ENCODE measurements around the gene RALGAPA1.
"Not testable (repeated sequence)": the region's sequence is repeated elsewhere in the genome, so short reads cannot be mapped to it uniquely, and the experiment has no call there.

RALGAPA1 gene

DNA sequence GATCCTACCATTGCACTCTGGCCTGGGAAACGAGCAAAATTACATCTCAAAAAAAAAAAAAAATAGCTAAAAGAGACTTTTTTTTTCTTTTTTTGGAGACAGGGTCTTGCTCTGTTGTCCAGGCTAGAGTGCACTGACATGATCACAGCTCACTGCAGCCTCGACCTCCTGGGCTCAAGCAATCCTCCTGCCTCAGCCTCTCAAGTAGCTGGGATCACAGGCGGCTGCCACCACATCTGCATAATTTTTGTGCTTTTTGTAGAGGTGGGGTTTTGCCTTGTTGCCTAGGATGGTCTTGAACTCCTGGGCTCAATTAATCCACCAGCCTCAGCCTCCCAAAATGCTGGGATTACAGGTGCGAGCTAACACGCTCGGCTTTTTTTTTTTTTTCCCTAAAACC, 11.3 kb downstream of the RALGAPA1 start:
- no peak for DNase-seq
- Histone ChIP-seq H3K9me3 (ENCODE audit: severe bottlenecking) (no peaks in the 10 kb centered on the region), H3K27me3 (ENCODE audit: insufficient read depth, low read depth, severe bottlenecking) (no peaks in the 10 kb centered on the region), H3K36me3 (no peaks in the 10 kb centered on the region), H3K27ac (no peak overlapping the region), H3K4me3 (ENCODE audit: low read depth, low read length) (no peak overlapping the region)
- TF ChIP-seq, protein P1, sequence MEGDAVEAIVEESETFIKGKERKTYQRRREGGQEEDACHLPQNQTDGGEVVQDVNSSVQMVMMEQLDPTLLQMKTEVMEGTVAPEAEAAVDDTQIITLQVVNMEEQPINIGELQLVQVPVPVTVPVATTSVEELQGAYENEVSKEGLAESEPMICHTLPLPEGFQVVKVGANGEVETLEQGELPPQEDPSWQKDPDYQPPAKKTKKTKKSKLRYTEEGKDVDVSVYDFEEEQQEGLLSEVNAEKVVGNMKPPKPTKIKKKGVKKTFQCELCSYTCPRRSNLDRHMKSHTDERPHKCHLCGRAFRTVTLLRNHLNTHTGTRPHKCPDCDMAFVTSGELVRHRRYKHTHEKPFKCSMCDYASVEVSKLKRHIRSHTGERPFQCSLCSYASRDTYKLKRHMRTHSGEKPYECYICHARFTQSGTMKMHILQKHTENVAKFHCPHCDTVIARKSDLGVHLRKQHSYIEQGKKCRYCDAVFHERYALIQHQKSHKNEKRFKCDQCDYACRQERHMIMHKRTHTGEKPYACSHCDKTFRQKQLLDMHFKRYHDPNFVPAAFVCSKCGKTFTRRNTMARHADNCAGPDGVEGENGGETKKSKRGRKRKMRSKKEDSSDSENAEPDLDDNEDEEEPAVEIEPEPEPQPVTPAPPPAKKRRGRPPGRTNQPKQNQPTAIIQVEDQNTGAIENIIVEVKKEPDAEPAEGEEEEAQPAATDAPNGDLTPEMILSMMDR (IDR thresholded peaks at IDR 0.05; ENCODE audit: low read depth, low read length) = no peak

DNA sequence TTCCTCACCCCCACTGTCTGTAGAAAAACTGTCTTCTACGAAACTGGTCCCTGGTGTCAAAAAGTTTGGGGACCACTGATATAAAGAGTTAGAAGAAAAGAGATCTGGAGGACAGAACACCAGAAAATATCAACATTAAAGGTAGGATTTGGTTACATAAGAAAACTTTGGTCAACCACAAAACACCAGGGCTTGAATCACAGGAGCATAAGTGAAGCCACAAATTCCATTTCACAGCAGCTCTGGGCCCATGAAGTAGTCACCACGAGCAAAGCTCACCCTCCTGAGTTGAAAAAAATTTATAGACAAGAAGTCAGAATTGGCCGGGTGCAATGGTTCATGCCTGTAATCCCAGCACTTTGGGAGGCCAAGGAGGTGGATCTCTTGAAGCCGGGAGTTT, 19.4 kb downstream of the RALGAPA1 start:
- no peaks in the 10 kb centered on the region for H3K9me3 ChIP-seq (ENCODE audit: severe bottlenecking)
- no peak for DNase-seq
- H3K27me3 ChIP-seq (ENCODE audit: insufficient read depth, low read depth, severe bottlenecking) = no peaks in the 10 kb centered on the region

DNA sequence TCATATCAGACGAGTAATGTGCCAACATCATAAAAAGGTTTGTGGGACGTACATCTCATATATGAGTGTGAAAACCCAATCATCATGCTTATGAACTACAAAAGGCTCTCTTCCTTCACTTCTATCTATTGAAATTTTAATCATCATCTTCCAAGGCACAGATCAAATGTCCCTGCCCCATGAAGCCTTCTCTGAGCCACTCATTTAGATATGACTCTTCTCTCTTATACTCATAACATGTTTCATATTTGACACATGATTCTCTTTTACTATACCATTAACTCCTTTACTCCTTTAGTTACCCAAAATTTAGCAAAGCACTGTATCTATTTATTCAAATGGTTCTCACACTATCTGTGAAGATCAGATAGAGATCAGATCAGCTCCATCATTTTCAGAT, 22.2 kb downstream of the RALGAPA1 start:
- TF ChIP-seq, protein P1 (IDR thresholded peaks at IDR 0.05; ENCODE audit: low read depth, low read length) = no peak
- no peaks in the 10 kb centered on the region for H3K27me3 ChIP-seq (ENCODE audit: insufficient read depth, low read depth, severe bottlenecking)
- H3K4me3 ChIP-seq (ENCODE audit: low read depth, low read length) = no peak overlapping the region
- no peak for DNase-seq
- H3K27ac ChIP-seq = no peak overlapping the region
- H3K36me3 ChIP-seq = no peaks in the 10 kb centered on the region
- H3K9me3 ChIP-seq (ENCODE audit: severe bottlenecking) = no peaks in the 10 kb centered on the region

More for the DNA sequence above, 19.4 kb downstream of the RALGAPA1 start:
- H3K36me3 ChIP-seq = no peaks in the 10 kb centered on the region
- H3K27ac ChIP-seq = no peak overlapping the region
- TF ChIP-seq, protein P1 (IDR thresholded peaks at IDR 0.05; ENCODE audit: low read depth, low read length) = no peak
- H3K4me3 ChIP-seq (ENCODE audit: low read depth, low read length) = no peak overlapping the region

DNA sequence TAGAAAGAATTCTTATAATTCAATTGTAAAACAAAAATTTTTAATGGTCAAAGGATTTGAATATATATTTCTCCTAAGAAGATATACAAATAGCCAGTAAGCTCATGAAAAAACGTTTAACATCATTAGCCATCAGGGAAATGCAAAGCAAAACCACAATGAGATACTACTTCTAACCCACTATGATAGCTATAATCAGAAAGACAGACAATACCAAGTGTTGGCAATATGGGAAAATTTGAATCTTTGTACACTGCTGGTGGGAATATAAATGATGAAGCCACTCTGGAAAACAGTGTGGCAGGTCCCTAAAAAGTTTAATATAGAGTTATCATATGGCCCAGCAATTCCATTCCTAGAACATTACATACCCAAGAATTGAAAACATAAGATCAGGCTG, 25.4 kb downstream of the RALGAPA1 start:
- no peaks in the 10 kb centered on the region for H3K27me3 ChIP-seq (ENCODE audit: insufficient read depth, low read depth, severe bottlenecking)
- DNase-seq = no peak
- TF ChIP-seq, protein P1 (IDR thresholded peaks at IDR 0.05; ENCODE audit: low read depth, low read length) = no peak
- H3K4me3 ChIP-seq (ENCODE audit: low read depth, low read length) = no peak overlapping the region
- no peak overlapping the region for H3K27ac ChIP-seq
- H3K36me3 ChIP-seq = no peaks in the 10 kb centered on the region
- no peaks in the 10 kb centered on the region for H3K9me3 ChIP-seq (ENCODE audit: severe bottlenecking)

DNA sequence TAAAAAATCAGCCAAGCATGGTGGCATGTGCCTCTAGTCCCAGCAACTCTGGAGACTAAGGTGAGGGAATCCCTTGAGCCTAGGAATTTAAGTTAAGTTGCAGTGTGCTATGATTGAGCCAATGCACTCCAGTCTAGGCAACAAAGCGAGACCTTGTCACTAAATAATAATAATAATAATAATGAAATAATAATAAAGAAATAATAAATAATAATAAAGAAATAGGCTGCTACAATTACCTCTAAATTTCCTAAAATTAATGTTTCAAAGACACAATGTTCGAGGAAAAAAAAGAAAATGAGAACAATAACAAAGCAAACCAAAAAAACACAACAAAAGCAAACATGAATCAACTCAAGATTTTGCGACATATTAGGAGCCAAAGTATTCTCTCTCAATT, 29.7 kb downstream of the RALGAPA1 start:
- DNase-seq = no peak
- H3K36me3 ChIP-seq = no peaks in the 10 kb centered on the region
- no peaks in the 10 kb centered on the region for H3K27me3 ChIP-seq (ENCODE audit: insufficient read depth, low read depth, severe bottlenecking)
- H3K27ac ChIP-seq = no peak overlapping the region
- TF ChIP-seq, protein P1 (IDR thresholded peaks at IDR 0.05; ENCODE audit: low read depth, low read length) = no peak
- no peaks in the 10 kb centered on the region for H3K9me3 ChIP-seq (ENCODE audit: severe bottlenecking)
- H3K4me3 ChIP-seq (ENCODE audit: low read depth, low read length) = no peak overlapping the region

DNA sequence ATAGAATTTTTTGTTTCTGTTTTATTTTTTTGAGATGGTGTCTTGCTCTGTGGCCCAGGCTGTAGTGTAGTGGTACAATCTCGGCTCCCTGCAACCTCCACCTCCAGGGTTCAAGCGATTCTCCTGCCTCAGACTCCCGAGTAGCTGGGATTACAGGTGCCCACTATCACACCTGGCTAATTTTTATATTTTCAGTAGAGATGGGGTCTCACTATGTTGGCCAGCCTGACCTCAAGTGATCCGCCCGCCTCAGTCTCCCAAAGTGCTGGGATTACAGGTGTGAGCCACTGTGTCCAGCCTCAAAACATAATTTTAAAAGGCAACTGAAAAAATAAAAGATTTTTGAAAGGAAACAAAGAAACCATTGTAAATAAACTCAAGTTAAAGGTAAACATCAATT, 31.5 kb downstream of the RALGAPA1 start:
- DNase-seq; H3K27me3 ChIP-seq (ENCODE audit: insufficient read depth, low read depth, severe bottlenecking); H3K27ac ChIP-seq; H3K36me3 ChIP-seq; H3K9me3 ChIP-seq (ENCODE audit: severe bottlenecking); H3K4me3 ChIP-seq (ENCODE audit: low read depth, low read length): not testable (repeated sequence)

Data from WERI-Rb-1 (cell line).